ENCODE data around the gene HRK.

The HRK gene

GRCh38 chr12:116879509-116880212, 1.6 kb downstream of the HRK start:
- H3K27ac ChIP-seq = no peak overlapping the region
- TF ChIP-seq CTCF (IDR thresholded peaks at IDR 0.05) = no peak
- TF ChIP-seq ZFX (IDR thresholded peaks at IDR 0.05; ENCODE audit: borderline replicate concordance) = no peak

DNA sequence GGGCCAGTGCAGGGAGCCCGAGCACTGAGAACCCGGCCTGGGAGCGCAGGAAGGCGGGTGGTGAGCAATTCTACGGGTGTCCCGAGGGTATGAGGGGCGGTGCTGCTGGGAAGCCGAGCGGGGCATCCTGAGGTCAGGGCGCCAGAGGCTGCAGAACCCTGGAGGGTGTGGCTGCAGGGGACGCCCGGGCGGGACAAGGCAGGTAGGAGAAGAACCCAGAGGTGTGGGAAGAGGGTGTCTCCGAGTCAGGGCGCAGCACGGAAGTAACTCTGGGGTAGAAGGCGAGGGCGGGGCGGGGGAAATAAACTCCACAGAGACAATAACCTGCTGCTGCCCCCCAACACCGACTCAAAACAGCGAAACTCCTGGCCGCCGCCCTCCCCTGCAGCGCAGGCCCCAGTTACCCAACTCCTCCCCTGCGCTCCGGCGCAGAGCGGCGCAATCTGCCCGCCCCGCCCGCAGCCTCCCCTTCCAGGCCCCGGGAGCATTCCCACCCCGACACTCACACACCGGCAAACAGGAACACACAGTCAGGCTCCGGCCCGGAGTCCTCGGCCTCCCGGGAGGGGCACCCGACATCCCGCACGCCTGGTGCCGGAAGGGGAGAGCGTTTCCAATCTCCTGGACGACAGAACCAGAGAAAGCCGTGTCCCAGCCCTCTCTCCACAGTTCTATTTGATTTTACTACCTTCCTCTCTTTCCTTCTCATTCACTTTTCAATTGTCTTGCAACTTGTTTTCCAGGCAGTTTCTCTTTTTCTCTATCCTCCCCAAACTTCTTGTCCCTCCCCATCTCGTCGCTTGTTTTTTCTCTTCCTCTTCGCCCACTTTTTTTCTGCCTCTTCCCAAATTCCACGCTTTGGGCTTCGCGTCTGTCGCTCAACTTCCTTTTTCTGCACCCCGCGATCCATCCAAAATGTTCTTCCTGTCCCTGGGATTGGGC, 2.4 kb downstream of the HRK start:
- no peak overlapping the region for H3K27ac ChIP-seq
- TF ChIP-seq CTCF (IDR thresholded peaks at IDR 0.05) (no peak), ZFX (IDR thresholded peaks at IDR 0.05; ENCODE audit: borderline replicate concordance) (no peak)

- H3K27ac ChIP-seq = no peak overlapping the region
These were observed 4.9 kb downstream of the HRK start for GRCh38 chr12:116876151-116876869.

GRCh38 chr12:116874324-116874995, 6.8 kb downstream of the HRK start:
- TF ChIP-seq CTCF (IDR thresholded peaks at IDR 0.05) = no peak
- no peak for TF ChIP-seq ZFX (IDR thresholded peaks at IDR 0.05; ENCODE audit: borderline replicate concordance)
- H3K27ac ChIP-seq = no peak overlapping the region

More at GRCh38 chr12:116876151-116876869, 4.9 kb downstream of the HRK start:
- TF ChIP-seq CTCF (IDR thresholded peaks at IDR 0.05) (no peak), ZFX (IDR thresholded peaks at IDR 0.05; ENCODE audit: borderline replicate concordance) (no peak)

GRCh38 chr12:116870306-116870705, 10.9 kb downstream of the HRK start:
- no peak overlapping the region for H3K27ac ChIP-seq
- TF ChIP-seq CTCF (IDR thresholded peaks at IDR 0.05) = no peak
- TF ChIP-seq ZFX (IDR thresholded peaks at IDR 0.05; ENCODE audit: borderline replicate concordance) = no peak

DNA sequence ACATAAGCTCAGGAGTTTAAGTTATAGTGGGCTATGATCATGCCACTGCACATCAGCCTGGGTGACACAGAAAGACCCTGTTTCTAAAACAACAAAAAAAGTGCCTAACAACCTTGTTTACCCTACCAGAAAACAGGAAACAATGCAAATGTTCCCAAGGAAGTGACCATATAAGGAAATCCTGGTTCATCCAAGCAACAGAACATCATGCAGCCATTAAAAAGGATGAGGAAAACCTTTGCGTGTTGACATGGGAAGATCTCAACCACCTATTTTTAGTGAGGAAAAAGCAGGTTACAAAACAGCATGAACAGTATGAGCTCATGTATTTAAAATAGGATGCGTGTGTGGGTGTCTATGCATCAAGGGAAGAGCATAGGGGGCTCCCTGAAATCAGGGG, 13.7 kb downstream of the HRK start:
- no peak overlapping the region for H3K27ac ChIP-seq
- TF ChIP-seq ZFX (IDR thresholded peaks at IDR 0.05; ENCODE audit: borderline replicate concordance) (no peak), CTCF (IDR thresholded peaks at IDR 0.05) (no peak)

All from 22Rv1 (cell line).